CD4-positive, alpha-beta T cell treated with Interferon gamma for 1 hour (primary cell): Measurements from ENCODE around the gene AIFM3.

Experiments used
- DNase-seq: peaks from one replicate; pipeline ENCODE4 v3.0.0-alpha.2; 2020

AIFM3 gene

DNA sequence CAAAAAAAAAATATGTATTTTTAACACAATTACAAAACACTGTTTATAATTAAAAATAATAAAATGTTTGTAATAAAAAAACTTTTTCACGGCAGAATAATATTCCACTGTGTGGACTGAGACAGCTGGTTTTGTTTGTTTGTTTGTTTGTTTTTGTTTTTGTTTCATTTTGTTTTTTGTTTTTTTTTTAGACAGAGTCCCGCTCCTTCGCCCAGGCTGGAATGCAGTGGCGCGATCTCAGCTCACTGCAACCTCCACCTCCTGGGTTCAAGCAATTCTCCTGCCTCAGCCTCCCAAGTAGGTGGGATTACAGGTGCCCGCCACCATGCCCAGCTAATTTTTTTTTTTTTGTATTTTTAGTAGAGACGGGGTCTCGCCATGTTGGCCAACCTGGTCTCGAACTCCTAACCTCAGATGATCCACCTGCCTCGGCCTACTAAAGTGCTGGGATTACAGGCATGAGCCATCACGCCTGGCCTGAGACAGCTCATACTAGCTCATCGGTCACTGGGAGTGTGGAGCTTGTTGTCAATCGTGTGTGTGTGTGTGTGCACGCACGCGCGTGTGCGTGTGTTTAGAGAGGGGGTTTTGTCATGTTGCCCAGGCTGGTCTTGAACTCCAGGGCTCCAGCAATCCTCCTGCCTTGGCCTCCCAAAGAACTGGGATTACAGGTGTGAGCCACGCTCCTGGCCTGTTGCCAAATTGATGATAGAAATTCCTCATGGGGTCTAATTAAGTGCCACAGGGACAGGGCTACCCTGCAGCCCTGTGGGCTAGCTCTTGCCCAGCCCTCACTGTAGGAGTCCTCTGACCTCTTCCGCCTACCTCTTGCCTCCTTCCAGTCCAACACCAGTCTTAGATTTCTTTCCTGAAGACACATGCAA, 7.2 kb upstream of the AIFM3 start:
- DNase-seq, result no peak

DNA sequence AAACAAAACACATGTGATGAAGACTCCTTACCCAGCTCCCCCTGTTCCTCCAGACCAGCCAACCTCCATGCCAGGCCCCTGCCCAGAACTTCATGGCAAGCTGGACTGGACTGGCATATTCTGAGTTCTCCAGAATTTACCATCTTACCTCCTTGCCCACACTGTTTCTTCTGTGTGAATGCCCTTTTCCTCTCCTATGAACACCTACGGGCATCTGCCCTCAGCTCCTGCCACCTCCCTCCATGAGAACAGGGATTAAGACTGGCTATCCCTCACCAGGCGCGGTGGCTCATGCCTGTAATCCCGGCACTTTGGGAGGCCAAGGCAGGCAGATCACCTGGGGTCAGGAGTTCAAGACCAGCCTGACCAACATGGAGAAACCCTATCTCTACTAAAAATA, 6.4 kb upstream of the AIFM3 start:
- DNase-seq, result no peak

DNA sequence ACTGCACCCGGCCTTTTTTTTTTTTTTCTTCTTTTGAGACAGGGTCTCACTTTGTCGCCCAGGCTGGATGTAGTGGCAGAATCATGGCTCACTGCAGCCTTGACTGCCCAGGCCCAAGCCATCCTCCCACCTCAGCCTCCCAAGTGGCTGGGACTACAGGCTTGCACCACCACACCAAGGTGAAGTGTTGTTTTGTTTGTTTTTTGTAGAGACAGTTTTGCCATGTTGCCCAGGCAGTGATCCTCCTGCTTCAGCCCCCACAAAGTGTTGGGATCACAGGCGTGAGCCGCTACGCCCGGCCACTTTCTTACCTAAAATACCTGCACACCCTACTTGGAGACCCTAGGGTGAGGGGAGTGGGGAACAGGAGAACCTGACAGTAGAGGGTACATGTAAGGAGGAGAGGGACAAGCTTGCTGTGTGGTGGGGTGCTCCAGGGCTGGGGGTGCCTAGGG, 4.5 kb upstream of the AIFM3 start:
- DNase-seq, result no peak

DNA sequence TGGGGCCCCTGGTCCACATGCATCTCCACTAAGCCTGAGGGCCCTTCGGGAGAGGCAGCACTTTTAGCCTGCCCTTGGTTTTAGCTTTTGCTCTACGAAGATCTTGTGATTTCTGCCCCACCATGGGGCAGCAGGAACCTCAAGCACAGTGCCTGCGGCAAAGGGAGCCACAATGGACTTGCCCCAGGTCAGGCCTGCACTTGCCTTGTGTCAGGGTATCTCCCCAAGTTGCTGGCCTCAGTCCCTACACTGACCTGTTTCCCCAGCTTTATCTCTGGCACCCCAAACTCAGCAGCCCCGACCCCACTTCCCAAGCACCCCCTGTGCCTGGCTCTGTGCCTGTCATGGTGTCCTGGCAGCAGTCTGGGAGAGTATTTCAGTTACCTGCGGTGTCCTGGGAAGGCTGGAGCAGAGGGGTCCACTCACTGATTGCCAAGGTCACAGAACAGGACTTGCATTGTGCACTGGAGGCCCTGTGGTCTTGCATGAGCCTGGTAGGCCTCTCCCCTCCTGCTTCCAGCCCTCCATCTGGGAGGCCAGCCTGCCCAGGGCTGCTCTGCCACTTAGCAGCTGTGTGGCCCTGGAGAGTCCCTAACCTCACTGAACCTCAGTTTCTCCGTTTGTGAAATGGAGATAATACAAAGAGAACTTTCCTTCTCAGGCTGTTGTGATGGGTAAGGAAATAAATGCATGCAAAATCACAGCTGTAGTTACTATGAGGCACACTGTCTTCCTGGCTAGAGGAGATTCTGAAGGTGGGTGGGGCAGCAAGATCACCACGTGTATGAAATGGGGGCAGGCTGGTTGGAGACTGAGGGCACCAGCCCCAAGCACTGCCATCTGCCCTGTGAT, 3.6 kb upstream of the AIFM3 start:
- no peak for DNase-seq

GRCh38 chr22:20964090-20964798, 2.8 kb upstream of the AIFM3 start:
- no peak for DNase-seq

- no peak for DNase-seq
These were observed 2.3 kb upstream of the AIFM3 start for GRCh38 chr22:20964799-20965103.

DNA sequence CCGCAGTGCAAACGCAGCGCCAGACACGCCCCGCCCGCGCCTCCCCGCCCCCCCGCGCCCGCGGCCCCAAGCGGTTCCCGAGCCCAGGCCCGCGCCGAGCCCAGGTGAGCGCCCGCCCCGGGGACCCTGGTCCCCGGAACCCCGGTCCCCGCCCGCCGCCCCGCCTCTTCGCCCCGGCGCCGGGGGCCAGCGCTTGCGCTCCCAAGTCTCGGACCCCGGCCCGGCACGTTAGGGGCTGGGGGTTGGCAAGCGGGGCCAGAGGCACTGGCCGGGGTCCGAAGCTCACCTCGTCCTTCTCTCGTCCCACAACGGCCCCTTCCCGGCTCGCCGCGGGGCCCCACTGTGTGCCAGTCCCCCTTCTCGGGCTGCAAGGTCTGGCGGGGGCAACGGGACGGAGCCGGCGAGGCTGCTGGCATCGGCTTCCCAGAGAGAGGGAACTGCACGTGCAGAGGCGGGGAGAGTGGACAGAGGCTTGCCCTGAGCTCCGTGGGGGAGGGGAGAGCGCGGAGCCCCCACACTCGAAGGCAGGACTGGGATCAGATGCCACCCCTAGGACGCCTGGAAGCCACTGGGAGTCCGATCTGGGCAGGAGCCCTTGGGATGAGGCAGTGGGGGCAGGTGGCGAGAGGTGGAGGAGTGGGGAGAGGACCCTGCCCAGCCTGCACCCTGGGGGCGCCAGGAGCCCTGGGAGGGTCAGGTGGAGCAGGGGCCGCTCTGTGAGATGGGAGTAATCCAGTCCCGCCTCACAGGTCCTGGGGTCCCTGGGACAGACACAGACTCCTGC, 1.8 kb upstream of the AIFM3 start:
- no peak for DNase-seq

DNA sequence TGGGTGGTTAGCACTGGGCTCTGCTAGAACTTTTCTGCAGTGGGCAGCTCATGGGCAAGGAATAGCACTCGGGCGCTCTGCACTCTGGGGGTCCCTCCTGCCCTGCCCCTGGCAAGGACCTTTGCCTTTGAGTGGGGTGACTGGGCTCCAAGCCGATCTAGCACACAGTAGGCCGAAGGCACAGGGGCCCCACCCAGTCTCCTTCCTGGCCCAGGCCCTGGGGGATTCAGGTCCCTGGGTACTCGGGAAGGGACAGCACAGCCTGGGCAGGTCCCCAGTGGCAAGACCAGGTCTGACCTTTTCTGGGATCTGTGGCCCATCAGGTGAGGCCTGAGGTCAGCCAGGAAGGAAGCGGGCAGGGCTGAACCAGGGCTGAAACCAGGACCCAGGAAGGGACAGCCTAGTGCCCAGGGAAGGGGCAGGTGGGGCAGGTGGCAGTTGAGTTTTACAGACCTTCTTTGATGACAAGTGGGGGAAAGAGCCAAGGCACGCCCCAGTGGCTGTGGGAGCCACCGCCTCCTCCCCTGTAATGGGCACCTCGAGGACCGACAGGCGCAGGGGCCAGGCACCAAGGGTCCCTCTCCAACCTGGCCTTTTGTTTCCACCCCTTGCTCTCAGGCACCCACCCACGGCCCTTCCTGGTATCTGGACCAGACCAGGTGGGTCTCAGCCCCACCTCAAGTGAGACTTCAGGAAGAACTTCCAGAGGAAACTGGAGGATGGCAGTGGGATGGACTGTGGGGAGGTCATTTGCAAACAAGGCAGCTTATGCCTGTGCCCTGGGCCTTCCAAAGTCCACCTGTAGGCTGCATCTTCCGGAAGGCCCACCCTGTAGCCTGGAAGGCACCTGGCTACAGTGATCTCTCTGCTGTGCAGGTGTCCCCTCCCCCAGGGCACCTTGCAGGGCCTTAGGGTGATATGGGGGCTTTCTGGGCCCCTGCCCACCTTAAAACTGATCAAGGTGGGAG, 883 bp upstream of the AIFM3 start:
- no peak for DNase-seq

- no peak for DNase-seq
These were observed 699 bp downstream of the AIFM3 start for GRCh38 chr22:20967697-20968211.

DNA sequence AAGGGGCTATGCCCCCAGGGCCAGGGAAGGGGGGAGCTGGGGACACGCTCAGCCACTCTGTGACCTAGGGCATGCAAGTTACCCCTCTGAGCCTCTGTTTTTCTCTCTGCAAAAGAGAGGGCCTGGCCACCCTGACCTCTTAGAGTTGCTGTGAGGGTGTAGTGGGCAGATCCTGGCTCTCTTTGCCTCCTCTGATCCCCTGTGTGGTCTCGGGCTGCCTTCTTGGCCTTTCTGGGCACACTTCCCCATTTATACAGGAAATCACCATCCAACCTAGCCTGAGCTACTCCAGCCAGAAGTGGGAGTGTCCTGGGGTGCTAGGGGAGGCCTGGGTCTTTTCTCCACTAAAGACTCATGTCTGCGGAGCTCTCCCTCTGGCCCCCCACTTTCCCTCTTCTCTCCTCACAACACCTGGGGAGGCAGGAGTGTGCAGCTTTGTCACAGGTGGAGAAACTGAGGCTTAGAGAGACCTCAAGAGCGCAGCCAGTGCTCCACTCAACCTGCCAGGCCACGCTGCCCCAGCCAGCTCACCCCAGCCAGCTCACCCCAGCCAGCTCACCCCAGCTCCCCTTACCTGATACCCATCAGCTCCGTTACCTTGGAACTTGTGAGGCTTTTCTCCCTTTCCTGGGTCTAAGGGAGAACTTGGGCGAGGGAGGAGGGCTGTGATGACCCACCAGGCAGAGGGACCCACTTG, 1.4 kb downstream of the AIFM3 start:
- peak; percentile 20 for DNase-seq

GRCh38 chr22:20970939-20971657, 4.0 kb downstream of the AIFM3 start:
- DNase-seq, result no peak

GRCh38 chr22:20972014-20972694, 5.1 kb downstream of the AIFM3 start:
- peak; percentile 34 for DNase-seq

DNA sequence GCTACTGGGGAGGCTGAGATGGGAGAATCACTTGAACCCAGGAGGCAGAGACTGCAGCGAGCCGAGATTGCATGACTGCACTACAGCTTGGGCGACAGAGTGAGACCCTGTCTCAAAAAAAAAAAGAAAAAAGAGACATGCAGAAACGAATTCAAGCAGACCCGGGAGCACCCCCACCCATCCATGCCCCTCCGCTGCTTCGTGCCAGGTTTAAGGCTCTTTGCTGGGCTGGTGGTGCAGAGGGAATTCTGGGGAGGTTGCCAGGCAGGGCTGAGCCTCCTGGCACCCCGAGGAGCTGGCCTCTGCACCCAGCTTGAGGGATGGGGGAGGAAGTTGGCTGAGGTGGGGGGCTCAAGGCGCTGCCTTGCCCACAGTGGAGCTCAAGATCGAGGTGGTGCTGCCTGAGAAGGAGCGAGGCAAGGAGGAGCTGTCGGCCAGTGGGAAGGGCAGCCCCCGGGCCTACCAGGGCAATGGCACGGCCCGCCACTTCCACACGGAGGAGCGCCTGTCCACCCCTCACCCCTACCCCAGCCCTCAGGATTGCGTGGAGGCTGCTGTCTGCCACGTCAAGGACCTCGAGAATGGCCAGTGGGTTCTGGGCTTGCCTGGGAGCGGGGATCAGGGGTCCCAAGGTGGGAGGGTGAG, 6.0 kb downstream of the AIFM3 start:
- no peak for DNase-seq

DNA sequence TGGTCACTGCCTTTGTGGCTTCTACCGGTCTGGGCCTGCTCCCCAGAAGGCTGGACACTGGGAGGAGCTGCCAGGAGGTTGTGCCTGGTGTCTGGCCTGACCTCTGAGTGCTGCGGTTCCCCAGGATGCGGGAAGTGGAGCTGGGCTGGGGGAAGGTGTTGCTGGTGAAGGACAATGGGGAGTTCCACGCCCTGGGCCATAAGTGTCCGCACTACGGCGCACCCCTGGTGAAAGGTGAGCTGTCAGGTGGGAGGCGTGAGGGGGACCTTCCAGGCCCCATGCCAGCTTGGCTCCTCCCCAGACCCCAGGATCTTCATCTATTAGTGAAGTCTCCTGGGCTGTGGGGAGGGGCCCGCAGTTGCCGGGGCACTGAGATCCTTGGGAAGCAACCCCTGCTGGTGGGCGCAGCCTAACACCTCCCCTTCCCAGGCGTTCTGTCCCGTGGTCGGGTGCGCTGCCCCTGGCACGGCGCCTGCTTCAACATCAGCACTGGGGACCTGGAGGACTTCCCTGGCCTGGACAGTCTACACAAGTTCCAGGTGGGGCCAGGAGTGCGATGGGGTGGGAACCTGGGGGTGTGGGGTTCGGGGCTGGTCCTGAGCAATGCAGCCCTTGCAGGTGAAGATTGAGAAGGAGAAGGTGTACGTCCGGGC, 6.7 kb downstream of the AIFM3 start:
- DNase-seq, result no peak

- no peak for DNase-seq
These were observed 7.4 kb downstream of the AIFM3 start for GRCh38 chr22:20974336-20974955.

DNA sequence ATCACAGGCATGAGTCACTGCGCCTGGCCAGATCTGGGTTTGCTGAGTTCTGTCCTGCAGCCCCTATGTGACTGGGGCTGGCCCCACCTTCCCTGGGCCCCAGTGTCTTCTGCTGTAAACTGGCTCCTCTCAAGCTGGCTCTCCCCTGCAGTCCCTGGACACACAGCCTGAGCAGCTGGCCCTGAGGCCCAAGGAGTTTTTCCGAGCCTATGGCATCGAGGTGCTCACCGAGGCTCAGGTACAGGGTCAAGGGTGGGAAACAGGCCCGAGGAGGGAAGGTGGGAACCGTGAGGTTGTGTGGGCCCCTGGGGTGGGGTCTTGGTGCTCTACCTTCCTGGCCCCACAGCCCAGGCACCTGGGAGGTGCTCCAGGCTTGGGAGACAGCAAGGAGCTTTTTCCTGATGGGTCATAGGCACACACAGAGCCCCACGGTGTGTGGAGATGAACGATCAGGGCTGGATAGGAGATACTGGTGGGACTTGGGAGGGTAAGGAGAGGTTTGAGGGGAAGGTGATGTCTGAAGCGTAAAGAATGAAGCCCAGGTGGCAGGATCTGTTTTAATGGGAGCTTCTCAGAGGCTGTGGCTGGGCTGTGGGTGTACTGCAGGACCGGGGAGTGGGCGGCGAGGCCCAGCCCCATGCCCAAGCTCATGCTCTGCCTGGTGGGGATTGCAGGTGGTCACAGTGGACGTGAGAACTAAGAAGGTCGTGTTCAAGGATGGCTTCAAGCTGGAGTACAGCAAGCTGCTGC, 8.7 kb downstream of the AIFM3 start:
- DNase-seq, result no peak
